ENCODE results near the gene GMCL2. TPM values are rescaled to one million over a fixed set of nuclear protein-coding genes. Genes with fewer than 3 reads are reported as not detected.

The GMCL2 gene
- total and polyA plus RNA-seq, 2 experiments from 2014 or later, result 0.07 TPM; not detected in 1

DNA sequence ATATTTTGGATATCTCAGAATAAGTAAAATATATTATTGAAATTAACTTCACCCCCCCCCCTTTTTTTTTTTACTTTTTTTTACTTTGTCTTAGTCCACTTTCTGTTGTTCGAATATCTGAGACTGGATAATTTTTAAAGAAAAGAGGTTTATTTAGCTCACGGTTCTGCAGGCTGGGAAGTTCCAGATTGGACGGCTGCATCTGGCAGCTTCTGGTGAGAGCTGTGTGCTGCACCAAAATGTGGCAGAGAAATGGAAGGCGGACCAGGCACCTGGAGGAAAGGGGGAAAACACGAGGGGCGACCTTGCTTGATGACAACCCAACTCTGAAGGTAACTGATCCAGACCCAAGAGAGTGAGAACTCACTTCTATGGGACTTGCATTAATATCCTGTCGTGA lies 5.6 kb upstream of the GMCL2 start (continued):
- TF ChIP-seq STAT1 (IDR thresholded peaks at IDR 0.05; ENCODE audit: unreplicated experiment), result no peak
- TF ChIP-seq JUNB (IDR thresholded peaks at IDR 0.05; ENCODE audit: unreplicated experiment), result no peak
- TF ChIP-seq CTCF (conservative IDR thresholded peaks at IDR 0.05; ENCODE audit: low read depth in 2 of 2), result no peak
- TF ChIP-seq ZNF331 (CRISPR knock-in tag; IDR thresholded peaks at IDR 0.05; ENCODE audit: low read depth), result no peak
- TF ChIP-seq EZH2 (IDR thresholded peaks at IDR 0.05; ENCODE audit: low read depth, unreplicated experiment), result no peak
- no peak for TF ChIP-seq CREB1 (CRISPR knock-in tag; IDR thresholded peaks at IDR 0.05; ENCODE audit: low read depth)
- TF ChIP-seq ZNF114 (CRISPR knock-in tag; IDR thresholded peaks at IDR 0.05), result no peak
- no peak for TF ChIP-seq EZH2phosphoT487 (IDR thresholded peaks at IDR 0.05; ENCODE audit: unreplicated experiment)
- TF ChIP-seq, protein P1, sequence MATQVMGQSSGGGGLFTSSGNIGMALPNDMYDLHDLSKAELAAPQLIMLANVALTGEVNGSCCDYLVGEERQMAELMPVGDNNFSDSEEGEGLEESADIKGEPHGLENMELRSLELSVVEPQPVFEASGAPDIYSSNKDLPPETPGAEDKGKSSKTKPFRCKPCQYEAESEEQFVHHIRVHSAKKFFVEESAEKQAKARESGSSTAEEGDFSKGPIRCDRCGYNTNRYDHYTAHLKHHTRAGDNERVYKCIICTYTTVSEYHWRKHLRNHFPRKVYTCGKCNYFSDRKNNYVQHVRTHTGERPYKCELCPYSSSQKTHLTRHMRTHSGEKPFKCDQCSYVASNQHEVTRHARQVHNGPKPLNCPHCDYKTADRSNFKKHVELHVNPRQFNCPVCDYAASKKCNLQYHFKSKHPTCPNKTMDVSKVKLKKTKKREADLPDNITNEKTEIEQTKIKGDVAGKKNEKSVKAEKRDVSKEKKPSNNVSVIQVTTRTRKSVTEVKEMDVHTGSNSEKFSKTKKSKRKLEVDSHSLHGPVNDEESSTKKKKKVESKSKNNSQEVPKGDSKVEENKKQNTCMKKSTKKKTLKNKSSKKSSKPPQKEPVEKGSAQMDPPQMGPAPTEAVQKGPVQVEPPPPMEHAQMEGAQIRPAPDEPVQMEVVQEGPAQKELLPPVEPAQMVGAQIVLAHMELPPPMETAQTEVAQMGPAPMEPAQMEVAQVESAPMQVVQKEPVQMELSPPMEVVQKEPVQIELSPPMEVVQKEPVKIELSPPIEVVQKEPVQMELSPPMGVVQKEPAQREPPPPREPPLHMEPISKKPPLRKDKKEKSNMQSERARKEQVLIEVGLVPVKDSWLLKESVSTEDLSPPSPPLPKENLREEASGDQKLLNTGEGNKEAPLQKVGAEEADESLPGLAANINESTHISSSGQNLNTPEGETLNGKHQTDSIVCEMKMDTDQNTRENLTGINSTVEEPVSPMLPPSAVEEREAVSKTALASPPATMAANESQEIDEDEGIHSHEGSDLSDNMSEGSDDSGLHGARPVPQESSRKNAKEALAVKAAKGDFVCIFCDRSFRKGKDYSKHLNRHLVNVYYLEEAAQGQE (IDR thresholded peaks at IDR 0.05; ENCODE audit: unreplicated experiment), result no peak
- no peak for TF ChIP-seq POLR2AphosphoS5 (IDR thresholded peaks at IDR 0.05; ENCODE audit: low read depth)
- no peak for TF ChIP-seq NANOG (IDR thresholded peaks at IDR 0.05; ENCODE audit: borderline replicate concordance)

GRCh38 chr5:178192244-178192643 lies 5.1 kb upstream of the GMCL2 start:
- H3K4me1 Mint-ChIP-seq, result peaks cover 20% of the 10 kb centered on the region
- no peaks in the 10 kb centered on the region for H3K9me2 ChIP-seq (ENCODE audit: insufficient read depth)
- no peaks in the 10 kb centered on the region for H3K27me3 ChIP-seq (ENCODE audit: insufficient read depth)
- H3K79me2 ChIP-seq (replicated peaks; ENCODE audit: insufficient read depth), result no peaks in the 10 kb centered on the region
- H3K27ac ChIP-seq (ENCODE audit: low read depth), result no peak overlapping the region
- ATAC-seq (no peak), DNase-seq (ENCODE audit: low spot score) (no peak)
- peaks cover 24% of the 10 kb centered on the region for H3K36me3 Mint-ChIP-seq (ENCODE audit: low read depth)
- H3F3A ChIP-seq (replicated peaks; ENCODE audit: low read depth), result 0 out of 2 replicates have a peak, but pooled peaks cover 3% of the 10 kb centered on the region
- peaks cover 38% of the 10 kb centered on the region for H3K9me3 Mint-ChIP-seq
- no peak overlapping the region for H3K27ac Mint-ChIP-seq
- H2AFZ ChIP-seq, result no peak overlapping the region
- H3K4me2 ChIP-seq, result no peak overlapping the region
- H4K20me1 ChIP-seq (replicated peaks; ENCODE audit: insufficient read depth), result no peaks in the 10 kb centered on the region
- 0 out of 2 replicates have a peak, but pooled peaks cover 2% of the 10 kb centered on the region for H3K36me3 ChIP-seq (ENCODE audit: insufficient read depth)
- no peak overlapping the region for H3K4me3 ChIP-seq
- H3K4me1 ChIP-seq (ENCODE audit: insufficient read depth), result no peaks in the 10 kb centered on the region
- H3K4me3 Mint-ChIP-seq, result no peak overlapping the region
- peaks cover 15% of the 10 kb centered on the region for H3K27me3 Mint-ChIP-seq (ENCODE audit: insufficient read depth, low read depth, poor library complexity)
- TF ChIP-seq, protein P1 (IDR thresholded peaks at IDR 0.05; ENCODE audit: unreplicated experiment), result no peak

Measured in GM23338 (cell line).